ENCODE measurements around the gene ARPC5L. TPM values are rescaled to one million over a fixed set of nuclear protein-coding genes. Genes with fewer than 3 reads are reported as not detected.

Gene ARPC5L
- total and polyA plus RNA-seq, 2 of the 8 experiments (the other 6 are each of a cell fraction or from before 2014, with no cell fraction given), result 34.1 to 50.6 TPM

- TF ChIP-seq RAD21 (IDR thresholded peaks at IDR 0.05 in 1 of 2, conservative IDR thresholded peaks at IDR 0.05 in 1 of 2; ENCODE audit: low read depth in 2 of 2, low read length in 2 of 2), result peak; percentile 75 to 79
- no peak for TF ChIP-seq EP300 (IDR thresholded peaks at IDR 0.05; ENCODE audit: borderline replicate concordance in 1 of 2, low read depth in 2 of 2, low read length in 2 of 2)
- TF ChIP-seq PHF8 (conservative IDR thresholded peaks at IDR 0.05; ENCODE audit: low read depth, low read length), result no peak
- no peak for TF ChIP-seq USF2 (IDR thresholded peaks at IDR 0.05; ENCODE audit: low read length)
- 0 out of 2 replicates have a peak, but pooled peaks have one; percentile 43 for TF ChIP-seq CHD2 (IDR thresholded peaks at IDR 0.05; ENCODE audit: low read length)
- no peak for TF ChIP-seq KDM1A (IDR thresholded peaks at IDR 0.05; ENCODE audit: borderline replicate concordance, low read length)
- TF ChIP-seq YY1 (IDR thresholded peaks at IDR 0.05; ENCODE audit: low read depth, low read length), result no peak
- TF ChIP-seq SUZ12 (IDR thresholded peaks at IDR 0.05; ENCODE audit: low read length), result no peak
- no peak for TF ChIP-seq RFX5 (IDR thresholded peaks at IDR 0.05; ENCODE audit: borderline replicate concordance, low read depth, low read length)
- TF ChIP-seq SRF (IDR thresholded peaks at IDR 0.05; ENCODE audit: low read depth, low read length), result no peak
- no peak for TF ChIP-seq SP1 (IDR thresholded peaks at IDR 0.05; ENCODE audit: low read depth, low read length)
- TF ChIP-seq KDM5A (IDR thresholded peaks at IDR 0.05; ENCODE audit: low read length), result no peak
- no peak for TF ChIP-seq RXRA (IDR thresholded peaks at IDR 0.05; ENCODE audit: insufficient read depth, low read depth, low read length)
Observed at GRCh38 chr9:124855944-124856765, 5.8 kb upstream of the ARPC5L start (continued).

Measured in H1 (cell line).